K562 (cell line): ENCODE measurements around the gene PLCB3. TPM values are rescaled to one million over a fixed set of nuclear protein-coding genes. Genes with fewer than 3 reads are reported as not detected.

Experiments used
- CBX8 ChIP-seq: fragments of 200-600 bp; sonication (generic); IDR thresholded peaks from 2 replicates; pipeline ENCODE4 v1.6.1; 2012; ENCODE audit warnings: borderline replicate concordance, mixed run types, low read depth, mild to moderate bottlenecking, moderate library complexity, mixed read lengths, low read length, control low read depth, inconsistent platforms; ENCODE audit not compliant: poor library complexity, severe bottlenecking; ENCODE audit errors: extremely low read depth
- CC2D1A ChIP-seq: fragments of 450-650 bp; IDR thresholded peaks from 2 replicates; pipeline ENCODE4 v1.6.1; 2017; ENCODE audit warnings: mild to moderate bottlenecking
- FOXP1 ChIP-seq: sonication (generic); formaldehyde crosslinking; IDR thresholded peaks from 2 replicates; pipeline ENCODE4 v1.8.0; 2022; ENCODE audit warnings: mild to moderate bottlenecking, missing genetic modification reagents
- POLR2G ChIP-seq: fragments of 200-400 bp; formaldehyde crosslinking; IDR thresholded peaks from 2 replicates; pipeline ENCODE4 v1.6.1; 2017; ENCODE audit warnings: low read depth, mild to moderate bottlenecking, antibody characterized with exemption, low read length, moderate library complexity
- SMAD4 ChIP-seq: fragments of 250-450 bp; sonication (Bioruptor Pico); conservative IDR thresholded peaks from 2 replicates; pipeline ENCODE4 v1.8.0; 2021; ENCODE audit warnings: inconsistent platforms, mild to moderate bottlenecking, moderate library complexity
- ZNF282 ChIP-seq: sonication (generic); formaldehyde crosslinking; IDR thresholded peaks from 2 replicates; pipeline ENCODE4 v1.8.1; 2023; ENCODE audit warnings: missing genetic modification reagents
- ZNF3 ChIP-seq: fragments of 250-450 bp; sonication (Bioruptor Pico); IDR thresholded peaks from 2 replicates; pipeline ENCODE4 v1.5.0; 2021; ENCODE audit warnings: mild to moderate bottlenecking, moderate library complexity
- ZNF354B ChIP-seq: fragments of 250-450 bp; sonication (Bioruptor Pico); IDR thresholded peaks from 2 replicates; pipeline ENCODE4 v1.4.0; 2020
- ZNF408 ChIP-seq: fragments of 250-450 bp; sonication (Bioruptor Pico); IDR thresholded peaks from 2 replicates; pipeline ENCODE4 v1.4.0; 2020; ENCODE audit warnings: low read depth, mild to moderate bottlenecking, moderate library complexity
- ZNF431 ChIP-seq: sonication (generic); formaldehyde crosslinking; IDR thresholded peaks from 2 replicates; pipeline ENCODE4 v1.8.0; 2022; ENCODE audit warnings: mild to moderate bottlenecking, missing genetic modification reagents
- ZNF644 ChIP-seq: fragments of 200-800 bp; sonication (Bioruptor generic); IDR thresholded peaks from 2 replicates; pipeline ENCODE4 v1.6.1; 2016; ENCODE audit warnings: low read depth, missing genetic modification characterization, missing compliant biosample characterization
- ZNF75A ChIP-seq: fragments of 450-650 bp; formaldehyde crosslinking; IDR thresholded peaks from 2 replicates; pipeline ENCODE4 v1.4.0; 2020; ENCODE audit warnings: mild to moderate bottlenecking
- polyA plus RNA-seq, 8 experiments: library from polyadenylated mRNA; depleted of rRNA in 4 of 8; stranded (reverse) in 5 of 8; unstranded in 3 of 8; fragments of >200 nt; fragmentation: Nextera tagmentation in 2 of 8; fragmentation: Illumina TruSeq in 1 of 8; extraction: Ambion mirVana in 2 of 8; extraction: Trizol in 1 of 8; gene quantifications; 2 replicates each; pipeline versions ENCODE4 v1.2.1 to v1.2.3, GENCODE V29; 2011 to 2014; ENCODE audit warnings: inconsistent platforms in 1 of 8, missing spikeins in 1 of 8
- total RNA-seq, 7 experiments: library from RNA; depleted of rRNA in 6 of 7; stranded (reverse); fragments of >200 nt in 6 of 7; fragmentation: Illumina TruSeq in 2 of 7; extraction: Trizol in 2 of 7; gene quantifications; 2 replicates each; pipeline versions ENCODE4 v1.2.1 to v1.2.3, GENCODE V29; 2011 to 2021; ENCODE audit warnings: low replicate concordance in 1 of 7
- TF ChIP-seq, protein P1 (sequence below): fragments of 450-650 bp; IDR thresholded peaks from 2 replicates; pipeline ENCODE4 v1.6.1; 2016; ENCODE audit warnings: low read depth, mild to moderate bottlenecking, moderate library complexity
- TF ChIP-seq, protein P2 (sequence below): sonication (generic); formaldehyde crosslinking; IDR thresholded peaks from 2 replicates; pipeline ENCODE4 v1.8.0; 2022; ENCODE audit warnings: mild to moderate bottlenecking, missing genetic modification reagents
- TF ChIP-seq, protein P3 (sequence below): sonication (generic); formaldehyde crosslinking; IDR thresholded peaks from 2 replicates; pipeline ENCODE4 v1.8.0; 2023; ENCODE audit warnings: missing genetic modification reagents, mild to moderate bottlenecking, borderline replicate concordance
- TF ChIP-seq, protein P4 (sequence below): IDR thresholded peaks from 3 replicates; pipeline ENCODE4 v1.6.1; 2011; ENCODE audit warnings: borderline replicate concordance, mild to moderate bottlenecking, moderate library complexity; ENCODE audit not compliant: insufficient read length; ENCODE audit errors: extremely low read depth

PLCB3 gene
- total and polyA plus RNA-seq, 9 of the 15 experiments (the other 6 are each of a cell fraction or from before 2014, with no cell fraction given), result 0.31 to 44.8 (median 14.6) TPM

DNA sequence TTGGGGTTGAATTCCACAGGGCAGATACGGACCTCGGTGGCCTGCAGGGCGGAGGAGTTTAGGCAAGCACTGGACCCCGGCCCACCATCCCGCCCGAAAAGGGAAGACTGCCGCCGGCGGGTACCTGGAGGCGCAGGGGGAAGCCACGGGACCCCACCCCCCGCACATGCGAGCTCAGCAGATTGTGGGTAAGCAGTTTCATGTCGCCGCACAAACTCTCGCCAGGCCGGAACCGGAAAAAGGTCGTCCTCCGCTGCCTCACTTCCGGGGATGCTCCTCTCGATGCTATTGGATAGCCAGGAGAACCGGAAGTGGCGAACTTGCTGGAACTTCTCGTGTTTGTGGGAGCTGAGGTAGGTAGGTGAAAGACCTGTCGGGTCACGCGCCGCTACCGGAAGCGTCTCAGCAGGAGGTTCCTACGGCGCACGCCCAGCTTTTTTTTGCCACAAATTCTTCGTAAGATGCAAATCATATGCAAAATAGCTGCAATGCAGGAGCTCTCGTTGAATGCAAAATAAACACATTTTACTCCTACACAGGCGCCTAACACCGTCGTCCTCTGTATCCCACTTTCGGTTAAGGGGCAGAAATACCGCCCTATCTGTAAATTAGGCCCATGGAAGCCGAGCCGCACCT is 66.1 kb downstream of the PLCB3 start, which contains the start of gene TRMT112 (continued):
- 0 out of 2 replicates have a peak, but pooled peaks have one; percentile 2 for TF ChIP-seq ZNF644 (tag)
- no peak for TF ChIP-seq FOXP1 (CRISPR knock-in tag)
- TF ChIP-seq, protein P1, sequence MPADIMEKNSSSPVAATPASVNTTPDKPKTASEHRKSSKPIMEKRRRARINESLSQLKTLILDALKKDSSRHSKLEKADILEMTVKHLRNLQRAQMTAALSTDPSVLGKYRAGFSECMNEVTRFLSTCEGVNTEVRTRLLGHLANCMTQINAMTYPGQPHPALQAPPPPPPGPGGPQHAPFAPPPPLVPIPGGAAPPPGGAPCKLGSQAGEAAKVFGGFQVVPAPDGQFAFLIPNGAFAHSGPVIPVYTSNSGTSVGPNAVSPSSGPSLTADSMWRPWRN, result peak; percentile 71
- TF ChIP-seq CC2D1A, result no peak
- TF ChIP-seq ZNF282, result no peak
- TF ChIP-seq ZNF75A (CRISPR knock-in tag), result no peak
- no peak for TF ChIP-seq ZNF431 (CRISPR knock-in tag)
- peak; percentile 93 for TF ChIP-seq POLR2G
- TF ChIP-seq, protein P2, sequence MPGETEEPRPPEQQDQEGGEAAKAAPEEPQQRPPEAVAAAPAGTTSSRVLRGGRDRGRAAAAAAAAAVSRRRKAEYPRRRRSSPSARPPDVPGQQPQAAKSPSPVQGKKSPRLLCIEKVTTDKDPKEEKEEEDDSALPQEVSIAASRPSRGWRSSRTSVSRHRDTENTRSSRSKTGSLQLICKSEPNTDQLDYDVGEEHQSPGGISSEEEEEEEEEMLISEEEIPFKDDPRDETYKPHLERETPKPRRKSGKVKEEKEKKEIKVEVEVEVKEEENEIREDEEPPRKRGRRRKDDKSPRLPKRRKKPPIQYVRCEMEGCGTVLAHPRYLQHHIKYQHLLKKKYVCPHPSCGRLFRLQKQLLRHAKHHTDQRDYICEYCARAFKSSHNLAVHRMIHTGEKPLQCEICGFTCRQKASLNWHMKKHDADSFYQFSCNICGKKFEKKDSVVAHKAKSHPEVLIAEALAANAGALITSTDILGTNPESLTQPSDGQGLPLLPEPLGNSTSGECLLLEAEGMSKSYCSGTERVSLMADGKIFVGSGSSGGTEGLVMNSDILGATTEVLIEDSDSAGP (CRISPR knock-in tag), result no peak
- no peak for TF ChIP-seq ZNF3
- no peak for TF ChIP-seq ZNF354B (CRISPR knock-in tag)
- TF ChIP-seq, protein P3, sequence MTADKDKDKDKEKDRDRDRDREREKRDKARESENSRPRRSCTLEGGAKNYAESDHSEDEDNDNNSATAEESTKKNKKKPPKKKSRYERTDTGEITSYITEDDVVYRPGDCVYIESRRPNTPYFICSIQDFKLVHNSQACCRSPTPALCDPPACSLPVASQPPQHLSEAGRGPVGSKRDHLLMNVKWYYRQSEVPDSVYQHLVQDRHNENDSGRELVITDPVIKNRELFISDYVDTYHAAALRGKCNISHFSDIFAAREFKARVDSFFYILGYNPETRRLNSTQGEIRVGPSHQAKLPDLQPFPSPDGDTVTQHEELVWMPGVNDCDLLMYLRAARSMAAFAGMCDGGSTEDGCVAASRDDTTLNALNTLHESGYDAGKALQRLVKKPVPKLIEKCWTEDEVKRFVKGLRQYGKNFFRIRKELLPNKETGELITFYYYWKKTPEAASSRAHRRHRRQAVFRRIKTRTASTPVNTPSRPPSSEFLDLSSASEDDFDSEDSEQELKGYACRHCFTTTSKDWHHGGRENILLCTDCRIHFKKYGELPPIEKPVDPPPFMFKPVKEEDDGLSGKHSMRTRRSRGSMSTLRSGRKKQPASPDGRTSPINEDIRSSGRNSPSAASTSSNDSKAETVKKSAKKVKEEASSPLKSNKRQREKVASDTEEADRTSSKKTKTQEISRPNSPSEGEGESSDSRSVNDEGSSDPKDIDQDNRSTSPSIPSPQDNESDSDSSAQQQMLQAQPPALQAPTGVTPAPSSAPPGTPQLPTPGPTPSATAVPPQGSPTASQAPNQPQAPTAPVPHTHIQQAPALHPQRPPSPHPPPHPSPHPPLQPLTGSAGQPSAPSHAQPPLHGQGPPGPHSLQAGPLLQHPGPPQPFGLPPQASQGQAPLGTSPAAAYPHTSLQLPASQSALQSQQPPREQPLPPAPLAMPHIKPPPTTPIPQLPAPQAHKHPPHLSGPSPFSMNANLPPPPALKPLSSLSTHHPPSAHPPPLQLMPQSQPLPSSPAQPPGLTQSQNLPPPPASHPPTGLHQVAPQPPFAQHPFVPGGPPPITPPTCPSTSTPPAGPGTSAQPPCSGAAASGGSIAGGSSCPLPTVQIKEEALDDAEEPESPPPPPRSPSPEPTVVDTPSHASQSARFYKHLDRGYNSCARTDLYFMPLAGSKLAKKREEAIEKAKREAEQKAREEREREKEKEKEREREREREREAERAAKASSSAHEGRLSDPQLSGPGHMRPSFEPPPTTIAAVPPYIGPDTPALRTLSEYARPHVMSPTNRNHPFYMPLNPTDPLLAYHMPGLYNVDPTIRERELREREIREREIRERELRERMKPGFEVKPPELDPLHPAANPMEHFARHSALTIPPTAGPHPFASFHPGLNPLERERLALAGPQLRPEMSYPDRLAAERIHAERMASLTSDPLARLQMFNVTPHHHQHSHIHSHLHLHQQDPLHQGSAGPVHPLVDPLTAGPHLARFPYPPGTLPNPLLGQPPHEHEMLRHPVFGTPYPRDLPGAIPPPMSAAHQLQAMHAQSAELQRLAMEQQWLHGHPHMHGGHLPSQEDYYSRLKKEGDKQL (CRISPR knock-in tag), result no peak
- no peak for TF ChIP-seq ZNF408 (CRISPR knock-in tag)
- TF ChIP-seq CBX8, result no peak
- TF ChIP-seq, protein P4, sequence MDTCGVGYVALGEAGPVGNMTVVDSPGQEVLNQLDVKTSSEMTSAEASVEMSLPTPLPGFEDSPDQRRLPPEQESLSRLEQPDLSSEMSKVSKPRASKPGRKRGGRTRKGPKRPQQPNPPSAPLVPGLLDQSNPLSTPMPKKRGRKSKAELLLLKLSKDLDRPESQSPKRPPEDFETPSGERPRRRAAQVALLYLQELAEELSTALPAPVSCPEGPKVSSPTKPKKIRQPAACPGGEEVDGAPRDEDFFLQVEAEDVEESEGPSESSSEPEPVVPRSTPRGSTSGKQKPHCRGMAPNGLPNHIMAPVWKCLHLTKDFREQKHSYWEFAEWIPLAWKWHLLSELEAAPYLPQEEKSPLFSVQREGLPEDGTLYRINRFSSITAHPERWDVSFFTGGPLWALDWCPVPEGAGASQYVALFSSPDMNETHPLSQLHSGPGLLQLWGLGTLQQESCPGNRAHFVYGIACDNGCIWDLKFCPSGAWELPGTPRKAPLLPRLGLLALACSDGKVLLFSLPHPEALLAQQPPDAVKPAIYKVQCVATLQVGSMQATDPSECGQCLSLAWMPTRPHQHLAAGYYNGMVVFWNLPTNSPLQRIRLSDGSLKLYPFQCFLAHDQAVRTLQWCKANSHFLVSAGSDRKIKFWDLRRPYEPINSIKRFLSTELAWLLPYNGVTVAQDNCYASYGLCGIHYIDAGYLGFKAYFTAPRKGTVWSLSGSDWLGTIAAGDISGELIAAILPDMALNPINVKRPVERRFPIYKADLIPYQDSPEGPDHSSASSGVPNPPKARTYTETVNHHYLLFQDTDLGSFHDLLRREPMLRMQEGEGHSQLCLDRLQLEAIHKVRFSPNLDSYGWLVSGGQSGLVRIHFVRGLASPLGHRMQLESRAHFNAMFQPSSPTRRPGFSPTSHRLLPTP, result no peak
- 0 out of 2 replicates have a peak, but pooled peaks have one; percentile 10 for TF ChIP-seq SMAD4 (CRISPR knock-in tag)
